ENCODE results near the gene PPP1R3F.
"Not testable (repeated sequence)": the region's sequence is repeated elsewhere in the genome, so short reads cannot be mapped to it uniquely, and the experiment has no call there.

Gene PPP1R3F

GRCh38 chrX:49316085-49316484 lies 46.5 kb downstream of the PPP1R3F start:
- no peak for DNase-seq

- not testable (repeated sequence) for DNase-seq
Measured at GRCh38 chrX:49321737-49322136, 52.1 kb downstream of the PPP1R3F start, which contains the start of gene GAGE12J. GAGE12J (plus strand) TSS chrX:49322037; CDS start chrX:49323194, 1,157 bp downstream.

- DNase-seq, result not testable (repeated sequence)
Measured at GRCh38 chrX:49322266-49322665, 52.7 kb downstream of the PPP1R3F start.

- not testable (repeated sequence) for DNase-seq
Measured at GRCh38 chrX:49323735-49324134, 54.1 kb downstream of the PPP1R3F start.

- not testable (repeated sequence) for DNase-seq
Measured at GRCh38 chrX:49330421-49330820, 60.8 kb downstream of the PPP1R3F start.

GRCh38 chrX:49331282-49331681 lies 61.7 kb downstream of the PPP1R3F start, which contains the start of gene GAGE13:
GAGE13 (plus strand) TSS chrX:49331582; CDS start chrX:49332738, 1,156 bp downstream.
- not testable (repeated sequence) for DNase-seq

- not testable (repeated sequence) for DNase-seq
Measured at GRCh38 chrX:49331841-49332240, 62.2 kb downstream of the PPP1R3F start.
